Glutamatergic neuron (in vitro differentiated cells): Measurements from ENCODE around the gene ADCY1. TPM values are rescaled to one million over a fixed set of nuclear protein-coding genes. Genes with fewer than 3 reads are reported as not detected.

Experiments used
- DNase-seq: peaks from one replicate; pipeline ENCODE4 v3.0.0; 2022
- H3K27ac Mint-ChIP-seq: one replicate; pipeline ENCODE4 v1.8.0; 2020; ENCODE audit warnings: mild to moderate bottlenecking, mixed read lengths, inconsistent platforms; ENCODE audit not compliant: unreplicated experiment
- H3K27me3 Mint-ChIP-seq: one replicate; pipeline ENCODE4 v1.8.0; 2020; ENCODE audit warnings: mild to moderate bottlenecking, moderate library complexity, mixed read lengths, inconsistent platforms; ENCODE audit not compliant: unreplicated experiment
- H3K36me3 Mint-ChIP-seq: one replicate; pipeline ENCODE4 v1.8.0; 2020; ENCODE audit warnings: mild to moderate bottlenecking, mixed read lengths, inconsistent platforms; ENCODE audit not compliant: unreplicated experiment
- H3K4me1 Mint-ChIP-seq: one replicate; pipeline ENCODE4 v1.8.0; 2020; ENCODE audit warnings: mild to moderate bottlenecking, low read depth, mixed read lengths, inconsistent platforms; ENCODE audit not compliant: unreplicated experiment
- H3K4me3 Mint-ChIP-seq: one replicate; pipeline ENCODE4 v1.8.0; 2020; ENCODE audit warnings: mild to moderate bottlenecking, mixed read lengths, inconsistent platforms; ENCODE audit not compliant: unreplicated experiment
- H3K9me3 Mint-ChIP-seq: one replicate; pipeline ENCODE4 v1.8.0; 2020; ENCODE audit warnings: mild to moderate bottlenecking, moderate library complexity, mixed read lengths, inconsistent platforms; ENCODE audit not compliant: unreplicated experiment
- CTCF ChIP-seq: fragments of 200-600 bp; sonication (generic); IDR thresholded peaks from one replicate; pipeline ENCODE4 v1.5.0; 2021; ENCODE audit not compliant: partially characterized antibody, unreplicated experiment
- total RNA-seq: library from RNA; stranded (reverse); fragmentation: NEBNext Ultra II Directional; extraction: Animal tissue kit (Norgen Biotek cat#: 25700); gene quantifications from one replicate; pipeline ENCODE4 v1.2.1, GENCODE V29; 2021; ENCODE audit not compliant: unreplicated experiment

The ADCY1 gene
- total RNA-seq, 1 donor from 2014 or later: 51.9 TPM

- H3K9me3 Mint-ChIP-seq: peaks cover 5% of the 10 kb centered on the region
- peaks cover 2% of the 10 kb centered on the region for H3K27me3 Mint-ChIP-seq
- no peaks in the 10 kb centered on the region for H3K36me3 Mint-ChIP-seq
- no peak overlapping the region for H3K4me3 Mint-ChIP-seq
- DNase-seq: no peak
- H3K27ac Mint-ChIP-seq: no peak overlapping the region
- no peak for TF ChIP-seq CTCF
- no peaks in the 10 kb centered on the region for H3K4me1 Mint-ChIP-seq
Measured at GRCh38 chr7:45653209-45653907, 79.2 kb downstream of the ADCY1 start.

- Mint-ChIP-seq H3K4me3 (no peak overlapping the region), H3K27ac (no peak overlapping the region), H3K27me3 (peaks cover 2% of the 10 kb centered on the region), H3K36me3 (peaks cover under 1% of the 10 kb centered on the region), H3K4me1 (no peaks in the 10 kb centered on the region), H3K9me3 (peaks cover 5% of the 10 kb centered on the region)
- no peak for DNase-seq
- TF ChIP-seq CTCF: no peak
Measured at GRCh38 chr7:45654341-45654740, 80.2 kb downstream of the ADCY1 start.

- DNase-seq: no peak
- no peak for TF ChIP-seq CTCF
- Mint-ChIP-seq H3K4me3 (no peak overlapping the region), H3K36me3 (peaks cover 5% of the 10 kb centered on the region), H3K9me3 (peaks cover 7% of the 10 kb centered on the region), H3K4me1 (no peaks in the 10 kb centered on the region), H3K27ac (no peak overlapping the region), H3K27me3 (peaks cover 8% of the 10 kb centered on the region)
Measured at GRCh38 chr7:45655539-45655938, 81.4 kb downstream of the ADCY1 start.

GRCh38 chr7:45656431-45656830 is 82.3 kb downstream of the ADCY1 start:
- no peak overlapping the region for H3K27ac Mint-ChIP-seq
- H3K4me3 Mint-ChIP-seq: no peak overlapping the region
- H3K27me3 Mint-ChIP-seq: peaks cover 8% of the 10 kb centered on the region
- H3K9me3 Mint-ChIP-seq: peaks cover 11% of the 10 kb centered on the region
- DNase-seq: no peak
- no peaks in the 10 kb centered on the region for H3K4me1 Mint-ChIP-seq
- TF ChIP-seq CTCF: no peak
- H3K36me3 Mint-ChIP-seq: peaks cover 5% of the 10 kb centered on the region

- Mint-ChIP-seq H3K9me3 (peaks cover 11% of the 10 kb centered on the region), H3K27me3 (peaks cover 8% of the 10 kb centered on the region), H3K4me1 (no peaks in the 10 kb centered on the region), H3K4me3 (no peak overlapping the region), H3K36me3 (peaks cover 5% of the 10 kb centered on the region), H3K27ac (no peak overlapping the region)
- DNase-seq: no peak
- no peak for TF ChIP-seq CTCF
Measured at GRCh38 chr7:45657136-45657889, 83.1 kb downstream of the ADCY1 start.
